GM19372 (cell line): ENCODE measurements around the gene VWA3B.
"Not testable (repeated sequence)": the region's sequence is repeated elsewhere in the genome, so short reads cannot be mapped to it uniquely, and the experiment has no call there.

Experiments
- ATAC-seq: cut with Tn5 transposase; IDR thresholded peaks from one replicate; pipeline ENCODE4 v1.9.1; 2021; ENCODE audit warnings: mild to moderate bottlenecking, low read depth, moderate library complexity; ENCODE audit not compliant: unreplicated experiment

The VWA3B gene

DNA sequence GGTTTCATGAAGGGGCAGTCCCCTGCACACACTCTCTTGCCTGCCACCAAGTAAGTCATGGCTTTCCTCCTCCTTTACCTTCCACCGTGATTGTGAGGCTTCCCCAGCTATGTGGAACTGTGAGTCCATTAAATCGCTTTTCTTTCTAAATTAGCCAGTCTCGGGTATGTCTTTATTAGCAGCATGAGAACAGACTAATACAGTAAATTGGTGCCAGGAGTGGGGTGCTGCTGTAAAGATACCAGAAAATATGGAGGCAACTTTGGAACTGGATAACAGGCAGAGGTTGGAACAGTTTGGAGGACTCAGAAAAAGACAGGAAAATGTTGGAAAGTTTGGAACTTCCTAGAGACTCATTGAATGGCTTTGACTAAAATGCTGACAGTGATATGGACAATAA, 233.2 kb downstream of the VWA3B start:
- not testable (repeated sequence) for ATAC-seq

DNA sequence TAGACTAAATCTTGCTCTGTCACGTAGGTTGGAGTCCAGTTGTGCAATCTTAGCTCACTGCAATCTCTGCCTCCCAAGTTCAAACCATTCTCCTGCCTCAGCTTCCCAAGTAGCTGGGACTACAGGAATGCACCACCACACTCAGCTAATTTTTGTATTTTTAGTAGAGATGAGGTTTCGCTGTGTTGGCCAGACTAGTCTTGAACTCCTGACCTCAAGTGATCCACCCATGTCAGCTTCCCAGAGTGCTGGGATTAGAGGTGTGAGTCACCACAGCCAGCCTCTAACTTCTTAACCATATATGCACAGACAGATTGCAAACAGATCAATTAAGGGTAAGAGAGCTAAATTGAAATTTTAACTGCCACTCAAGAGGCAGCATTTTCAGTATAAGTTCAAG, 237.2 kb downstream of the VWA3B start:
- no peak for ATAC-seq

GRCh38 chr2:98327776-98328175, 240.8 kb downstream of the VWA3B start:
- no peak for ATAC-seq

DNA sequence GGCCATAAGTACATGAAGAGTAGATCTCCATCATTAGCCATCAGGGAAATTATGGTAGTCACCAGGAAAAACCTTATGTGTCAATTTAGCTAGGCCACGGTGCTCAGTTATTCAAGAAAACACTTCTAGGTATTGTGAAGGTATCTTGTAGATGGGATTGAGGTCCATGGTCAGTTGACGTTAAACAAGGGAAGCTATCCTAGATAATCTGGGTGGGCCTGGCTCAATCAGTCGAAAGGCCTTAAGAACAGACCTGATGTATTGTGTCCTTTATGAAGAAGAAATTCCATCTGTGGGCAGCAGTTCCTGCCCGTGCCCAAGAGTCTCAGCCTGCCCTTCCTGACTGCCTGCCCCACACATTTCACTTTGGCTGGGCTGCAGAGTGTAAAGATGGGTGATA, 242.6 kb downstream of the VWA3B start:
- no peak for ATAC-seq

DNA sequence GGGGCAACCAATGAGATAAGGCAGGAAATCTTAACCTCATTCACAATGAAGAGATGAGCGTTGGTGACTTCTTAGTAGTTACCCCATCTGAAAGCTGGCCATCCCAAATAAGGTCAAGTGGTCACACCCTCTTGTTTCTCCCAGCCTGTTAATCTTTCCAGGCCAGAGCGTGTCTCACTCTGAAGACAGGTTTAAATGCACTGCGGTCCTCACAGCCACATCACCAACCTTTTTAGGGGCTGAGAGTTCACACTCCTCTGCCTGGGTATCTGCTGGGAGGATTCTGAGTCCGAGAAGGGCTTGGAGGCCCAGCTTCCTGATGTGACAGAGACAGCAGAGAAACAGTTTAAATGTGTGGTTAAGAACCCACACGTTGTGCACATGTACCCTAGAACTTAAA, 246.0 kb downstream of the VWA3B start:
- ATAC-seq, result no peak

GRCh38 chr2:98333922-98334321, 247.0 kb downstream of the VWA3B start:
- no peak for ATAC-seq

GRCh38 chr2:98334439-98335078, 247.6 kb downstream of the VWA3B start:
- no peak for ATAC-seq

- ATAC-seq, result no peak
Observed at GRCh38 chr2:98335271-98335670, 248.3 kb downstream of the VWA3B start.

DNA sequence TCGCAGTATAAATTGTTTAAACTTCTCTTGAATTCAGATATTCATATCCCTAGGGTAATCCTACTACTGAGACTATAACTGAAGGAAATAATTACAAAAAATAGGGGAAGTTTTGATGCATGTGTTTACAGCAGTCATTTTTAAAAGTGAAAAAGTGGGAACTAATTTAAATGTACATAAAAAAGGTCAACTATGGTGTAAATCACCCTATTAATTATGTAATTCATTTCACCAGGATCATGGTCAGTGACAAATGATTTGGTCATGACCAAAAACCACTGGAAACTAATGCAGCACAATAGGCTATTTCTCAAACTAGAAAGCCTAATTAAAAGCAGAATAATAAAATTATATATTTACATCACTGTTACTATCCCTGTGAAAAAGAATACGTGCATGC, 254.3 kb downstream of the VWA3B start:
- ATAC-seq, result no peak

- ATAC-seq, result no peak
Observed at GRCh38 chr2:98343285-98343684, 256.3 kb downstream of the VWA3B start.

DNA sequence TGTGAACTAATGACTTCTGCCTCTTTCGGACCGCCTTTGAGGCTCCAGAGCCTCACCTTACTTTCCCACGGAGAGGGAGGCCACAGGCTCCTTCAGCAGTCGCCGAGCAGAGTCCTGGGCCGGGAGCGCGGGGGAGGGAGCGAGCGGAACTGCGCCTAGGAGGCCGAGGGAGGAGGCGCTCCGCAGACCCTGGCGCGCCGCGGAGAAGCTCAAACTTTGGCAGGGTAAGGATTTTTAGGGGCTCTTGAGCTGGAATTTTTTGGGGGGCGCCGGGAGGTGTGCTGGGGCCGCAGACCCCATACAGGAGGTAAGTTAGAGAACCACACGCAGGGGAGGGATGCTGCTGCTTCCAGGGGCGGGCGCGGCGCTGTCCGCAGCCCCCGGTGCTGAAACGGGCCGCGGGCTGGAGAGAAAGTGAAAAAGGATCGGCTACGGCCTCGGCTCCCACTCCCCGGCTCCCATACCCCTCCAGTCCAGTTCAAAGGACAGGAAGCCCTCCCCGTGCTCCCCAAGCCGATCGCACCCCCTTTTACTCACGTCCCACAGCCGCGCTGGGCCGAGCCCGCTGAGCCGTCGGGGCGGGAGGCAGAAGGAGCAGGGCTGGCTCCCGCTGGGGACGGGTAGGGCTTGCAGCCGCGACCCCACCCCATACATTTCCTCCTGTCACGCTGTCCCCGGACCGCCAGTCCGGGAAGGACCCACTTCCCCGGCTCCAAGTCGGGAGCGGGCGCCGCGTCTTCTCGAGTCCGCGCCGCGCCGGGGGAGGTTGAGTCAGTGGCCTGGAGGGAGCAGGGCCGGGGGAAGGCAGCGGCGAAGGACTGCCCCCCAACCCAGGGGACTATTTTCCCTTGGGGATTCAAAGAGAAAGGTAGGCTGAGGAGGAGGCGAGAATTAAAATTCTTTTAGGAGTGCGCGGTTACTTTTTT, 259.6 kb downstream of the VWA3B start, which contains the start of gene CNGA3:
TSS of gene CNGA3 (plus strand) at position 146 of the 926 bp plus-strand sequence. CDS start 23,520 bp downstream, outside the sequence.
- no peak for ATAC-seq

- no peak for ATAC-seq
Observed at GRCh38 chr2:98347298-98348065, 260.5 kb downstream of the VWA3B start.

DNA sequence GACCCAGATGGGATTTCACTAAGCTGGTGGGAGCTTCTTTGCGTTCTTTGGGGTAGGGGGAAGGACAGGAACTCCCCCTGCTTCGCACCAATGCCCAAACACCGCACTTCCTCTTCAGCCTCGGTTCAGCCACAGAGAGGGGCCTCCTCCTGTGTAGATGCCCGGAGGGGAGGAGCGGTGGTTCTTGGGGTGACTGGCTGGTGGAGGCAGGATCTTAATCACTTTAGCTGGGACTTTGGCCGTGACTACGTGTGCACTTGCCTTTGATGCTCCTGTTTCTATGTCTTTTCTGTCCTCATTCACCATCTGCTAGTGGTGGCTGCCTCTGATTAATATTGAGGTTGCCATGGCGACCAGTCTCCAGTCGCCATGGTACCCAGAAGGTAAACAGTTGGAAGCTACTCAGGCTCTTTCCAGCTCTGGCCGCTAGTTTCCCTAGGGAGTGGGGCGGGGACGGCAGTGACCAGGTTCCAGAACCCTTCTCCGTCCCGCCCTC, 261.1 kb downstream of the VWA3B start:
- ATAC-seq, result no peak

DNA sequence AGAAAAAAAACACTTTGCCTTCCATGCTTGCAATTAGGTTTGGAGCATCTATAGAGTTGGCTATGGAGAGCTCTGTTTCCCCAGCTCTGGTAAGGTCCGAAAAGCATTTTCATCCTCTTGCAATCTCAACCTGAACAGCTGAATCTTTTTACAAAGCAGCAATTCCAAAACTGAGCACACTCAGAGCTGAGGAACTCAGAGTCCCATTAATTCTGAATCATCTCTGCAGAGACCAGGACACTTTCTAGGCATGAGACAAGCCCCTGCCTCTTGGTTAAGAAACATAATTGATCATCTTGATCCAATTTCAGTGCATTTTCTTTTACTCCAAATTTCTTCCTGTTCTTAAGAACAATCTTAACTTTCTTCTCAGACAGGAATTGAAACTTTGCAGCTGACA, 263.4 kb downstream of the VWA3B start:
- ATAC-seq, result no peak

DNA sequence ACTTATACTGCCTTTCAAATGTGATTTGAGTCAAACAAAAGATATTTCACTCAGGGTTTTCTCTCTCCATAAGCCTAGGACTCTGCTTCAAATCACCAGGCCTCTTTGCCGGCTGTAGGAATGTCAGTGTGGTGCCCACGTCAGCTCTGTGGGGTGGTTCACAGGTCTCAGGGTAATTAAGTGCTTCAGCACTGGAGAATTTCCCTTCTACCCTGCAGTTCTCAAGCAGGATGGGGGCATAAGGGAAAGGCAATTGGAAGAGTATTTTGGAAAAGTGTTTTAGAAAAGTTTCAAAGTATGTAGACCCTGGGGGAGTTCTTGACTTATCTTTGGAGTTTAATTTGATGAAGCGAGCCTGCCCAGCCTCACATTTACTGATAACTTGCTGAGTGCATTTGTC, 268.9 kb downstream of the VWA3B start:
- no peak for ATAC-seq

GRCh38 chr2:98356729-98357128, 269.8 kb downstream of the VWA3B start:
- ATAC-seq, result no peak

GRCh38 chr2:98357849-98358248, 270.9 kb downstream of the VWA3B start:
- no peak for ATAC-seq

GRCh38 chr2:98359986-98360385, 273.0 kb downstream of the VWA3B start:
- ATAC-seq, result no peak
